Epithelial cell of esophagus (primary cell): ENCODE measurements around the gene SLC35C1.

ENCODE experiments used
- DNase-seq: peaks from one replicate; pipeline ENCODE4 v3.0.0; 2010; ENCODE audit warnings: low read depth
- H3K4me3 ChIP-seq: 2 replicates; pipeline ENCODE4 v1.5.1; 2011; ENCODE audit warnings: mild to moderate bottlenecking, low read length, control low read depth
- CTCF ChIP-seq: IDR thresholded peaks from 2 replicates; pipeline ENCODE4 v1.5.1; 2011; ENCODE audit warnings: low read depth, mild to moderate bottlenecking, low read length, control low read depth, inconsistent platforms; ENCODE audit not compliant: insufficient read depth; ENCODE audit errors: missing control alignments

Gene SLC35C1

DNA sequence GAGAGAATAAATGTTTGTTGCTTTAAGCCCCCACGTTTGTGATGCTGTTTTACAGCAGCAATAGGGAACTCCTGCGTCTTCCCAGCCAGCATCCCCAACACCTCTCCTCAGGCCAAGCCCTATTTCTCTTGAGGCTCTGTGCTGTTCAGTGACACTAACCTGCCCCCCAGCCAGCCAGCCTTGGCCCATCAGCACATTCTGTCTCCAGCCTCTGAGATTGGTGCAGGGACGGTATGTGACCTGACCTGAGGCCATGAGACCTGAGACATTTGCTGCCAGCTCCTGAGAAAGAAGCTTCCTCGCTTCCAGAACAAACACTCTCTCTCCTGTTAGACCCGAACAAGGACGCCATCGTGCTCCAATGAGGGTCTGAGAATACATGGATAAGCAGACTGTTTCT lies 38.5 kb upstream of the SLC35C1 start:
- no peak overlapping the region for H3K4me3 ChIP-seq
- TF ChIP-seq CTCF: no peak
- no peak for DNase-seq

- DNase-seq: no peak
- no peak for TF ChIP-seq CTCF
- no peak overlapping the region for H3K4me3 ChIP-seq
These were observed 36.5 kb upstream of the SLC35C1 start for GRCh38 chr11:45768486-45768885.

- TF ChIP-seq CTCF: no peak
- DNase-seq: no peak
- H3K4me3 ChIP-seq: no peak overlapping the region
These were observed 35.0 kb upstream of the SLC35C1 start for GRCh38 chr11:45769960-45770359.

GRCh38 chr11:45771193-45771565 lies 33.8 kb upstream of the SLC35C1 start:
- peak overlapping the region; percentile 53 for H3K4me3 ChIP-seq
- peak; percentile 44 for DNase-seq

GRCh38 chr11:45771566-45772448 lies 33.1 kb upstream of the SLC35C1 start:
- DNase-seq: peak; percentile 79
- peak; percentile 92 for TF ChIP-seq CTCF
- H3K4me3 ChIP-seq: peak overlapping the region; percentile 53

More at GRCh38 chr11:45771193-45771565, 33.8 kb upstream of the SLC35C1 start:
- TF ChIP-seq CTCF: peak; percentile 89

DNA sequence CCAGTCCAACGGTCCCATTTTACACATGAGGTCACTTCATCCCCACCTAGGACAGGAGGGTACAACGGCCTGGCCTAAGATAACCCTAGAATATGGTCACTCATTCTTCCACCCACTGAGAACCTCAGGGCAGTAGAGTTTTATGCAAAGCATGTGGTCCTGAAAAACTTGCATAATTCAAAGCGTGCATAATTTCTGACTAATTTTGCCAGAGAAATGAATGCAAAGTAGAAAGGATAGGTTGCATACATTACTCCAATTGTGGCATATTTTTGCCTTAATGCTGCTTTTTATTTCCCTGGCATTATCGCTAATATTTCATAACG lies 32.5 kb upstream of the SLC35C1 start:
- TF ChIP-seq CTCF: no peak
- no peak for DNase-seq
- no peak overlapping the region for H3K4me3 ChIP-seq
